ENCODE measurements around the gene HDAC4.

DNA sequence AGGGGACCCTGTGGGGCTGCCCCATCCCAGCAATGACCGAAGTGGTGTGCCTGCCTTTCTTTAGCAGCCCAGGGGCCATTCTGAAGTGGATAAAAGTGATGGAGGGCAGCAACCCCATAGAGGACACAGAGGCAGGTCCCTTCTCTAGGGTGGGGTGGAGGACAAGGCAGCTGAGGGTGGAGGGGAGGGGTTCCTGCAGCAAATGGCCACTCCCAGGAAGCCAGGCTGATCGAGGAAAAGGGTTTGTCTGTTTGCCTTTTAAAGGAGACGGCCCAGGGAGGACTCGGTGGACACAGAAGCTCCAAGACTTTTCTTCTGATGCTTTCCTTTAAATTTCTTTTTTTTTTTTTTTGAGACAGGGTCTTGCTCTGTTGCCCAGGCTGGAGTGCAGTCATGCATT lies 280.2 kb downstream of the HDAC4 start:
- TF ChIP-seq, protein P1, sequence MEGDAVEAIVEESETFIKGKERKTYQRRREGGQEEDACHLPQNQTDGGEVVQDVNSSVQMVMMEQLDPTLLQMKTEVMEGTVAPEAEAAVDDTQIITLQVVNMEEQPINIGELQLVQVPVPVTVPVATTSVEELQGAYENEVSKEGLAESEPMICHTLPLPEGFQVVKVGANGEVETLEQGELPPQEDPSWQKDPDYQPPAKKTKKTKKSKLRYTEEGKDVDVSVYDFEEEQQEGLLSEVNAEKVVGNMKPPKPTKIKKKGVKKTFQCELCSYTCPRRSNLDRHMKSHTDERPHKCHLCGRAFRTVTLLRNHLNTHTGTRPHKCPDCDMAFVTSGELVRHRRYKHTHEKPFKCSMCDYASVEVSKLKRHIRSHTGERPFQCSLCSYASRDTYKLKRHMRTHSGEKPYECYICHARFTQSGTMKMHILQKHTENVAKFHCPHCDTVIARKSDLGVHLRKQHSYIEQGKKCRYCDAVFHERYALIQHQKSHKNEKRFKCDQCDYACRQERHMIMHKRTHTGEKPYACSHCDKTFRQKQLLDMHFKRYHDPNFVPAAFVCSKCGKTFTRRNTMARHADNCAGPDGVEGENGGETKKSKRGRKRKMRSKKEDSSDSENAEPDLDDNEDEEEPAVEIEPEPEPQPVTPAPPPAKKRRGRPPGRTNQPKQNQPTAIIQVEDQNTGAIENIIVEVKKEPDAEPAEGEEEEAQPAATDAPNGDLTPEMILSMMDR (IDR thresholded peaks at IDR 0.05) = no peak
- no peak for TF ChIP-seq POLR2A (IDR thresholded peaks at IDR 0.05)
- no peak for TF ChIP-seq EP300 (IDR thresholded peaks at IDR 0.05)
